HG03457 (cell line): ENCODE measurements around the gene RBFOX2.
"Not testable (repeated sequence)": the region's sequence is repeated elsewhere in the genome, so short reads cannot be mapped to it uniquely, and the experiment has no call there.

Experiments used
- ATAC-seq: cut with Tn5 transposase; IDR thresholded peaks from one replicate; pipeline ENCODE4 v1.9.1; 2021; ENCODE audit warnings: moderate number of reproducible peaks; ENCODE audit not compliant: unreplicated experiment

The RBFOX2 gene

GRCh38 chr22:35838855-35839576 lies 189.6 kb downstream of the RBFOX2 start:
- ATAC-seq = no peak

GRCh38 chr22:35837101-35837727 lies 191.4 kb downstream of the RBFOX2 start:
- ATAC-seq = no peak

- ATAC-seq = no peak
Observed at GRCh38 chr22:35835998-35836691, 192.5 kb downstream of the RBFOX2 start.

GRCh38 chr22:35835267-35835997 lies 193.2 kb downstream of the RBFOX2 start:
- ATAC-seq = no peak

GRCh38 chr22:35834061-35834460 lies 194.6 kb downstream of the RBFOX2 start:
- no peak for ATAC-seq

- no peak for ATAC-seq
Observed at GRCh38 chr22:35830305-35830704, 198.3 kb downstream of the RBFOX2 start.

- no peak for ATAC-seq
Observed at GRCh38 chr22:35824256-35824655, 204.4 kb downstream of the RBFOX2 start.

- ATAC-seq = no peak
Observed at GRCh38 chr22:35821654-35822053, 207.0 kb downstream of the RBFOX2 start.

GRCh38 chr22:35819421-35819820 lies 209.2 kb downstream of the RBFOX2 start:
- no peak for ATAC-seq

GRCh38 chr22:35818897-35819296 lies 209.7 kb downstream of the RBFOX2 start:
- no peak for ATAC-seq

GRCh38 chr22:35812600-35812999 lies 216.0 kb downstream of the RBFOX2 start:
- no peak for ATAC-seq

GRCh38 chr22:35811670-35812069 lies 217.0 kb downstream of the RBFOX2 start:
- no peak for ATAC-seq

- no peak for ATAC-seq
Observed at GRCh38 chr22:35809816-35810215, 218.8 kb downstream of the RBFOX2 start.

- ATAC-seq = no peak
Observed at GRCh38 chr22:35808377-35808776, 220.2 kb downstream of the RBFOX2 start.

- ATAC-seq = not testable (repeated sequence)
Observed at GRCh38 chr22:35806668-35807067, 222.0 kb downstream of the RBFOX2 start.

GRCh38 chr22:35805466-35805865 lies 223.2 kb downstream of the RBFOX2 start:
- ATAC-seq = no peak

GRCh38 chr22:35804421-35804820 lies 224.2 kb downstream of the RBFOX2 start:
- no peak for ATAC-seq

- ATAC-seq = no peak
Observed at GRCh38 chr22:35802885-35803284, 225.7 kb downstream of the RBFOX2 start.

- ATAC-seq = not testable (repeated sequence)
Observed at GRCh38 chr22:35801301-35801700, 227.3 kb downstream of the RBFOX2 start.

GRCh38 chr22:35799150-35799549 lies 229.5 kb downstream of the RBFOX2 start:
- no peak for ATAC-seq

- ATAC-seq = no peak
Observed at GRCh38 chr22:35797411-35797810, 231.2 kb downstream of the RBFOX2 start.
